ENCODE data around the gene PCNA.

DNA sequence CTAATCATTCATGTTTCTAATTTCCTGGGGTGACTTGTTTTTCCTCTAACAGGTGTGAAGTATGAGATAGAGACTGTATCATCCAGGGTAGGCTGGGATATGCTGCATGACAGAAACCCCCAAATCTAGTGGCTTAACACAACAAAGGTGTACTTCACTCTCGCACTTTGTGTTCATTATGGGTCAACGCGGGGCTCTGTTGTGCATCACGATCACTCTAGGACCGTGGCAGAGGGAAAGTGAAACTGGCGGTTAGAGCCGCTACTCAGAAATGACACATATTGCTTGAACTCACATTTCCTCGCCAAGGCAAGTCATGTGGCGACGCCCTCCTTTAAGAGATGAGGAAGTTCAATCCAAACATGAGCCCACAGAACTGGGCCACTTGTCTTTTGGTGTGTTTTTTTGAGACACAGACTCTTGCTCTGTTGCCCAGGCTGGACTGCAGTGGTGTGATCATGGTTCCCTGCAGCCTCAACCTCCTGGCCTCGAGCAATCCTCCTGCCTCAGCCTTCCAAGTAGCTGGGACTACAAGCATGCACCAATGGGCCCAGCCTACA lies 41.3 kb downstream of the PCNA start:
- TF ChIP-seq POLR2A (IDR thresholded peaks at IDR 0.05): no peak
- TF ChIP-seq, protein P1, sequence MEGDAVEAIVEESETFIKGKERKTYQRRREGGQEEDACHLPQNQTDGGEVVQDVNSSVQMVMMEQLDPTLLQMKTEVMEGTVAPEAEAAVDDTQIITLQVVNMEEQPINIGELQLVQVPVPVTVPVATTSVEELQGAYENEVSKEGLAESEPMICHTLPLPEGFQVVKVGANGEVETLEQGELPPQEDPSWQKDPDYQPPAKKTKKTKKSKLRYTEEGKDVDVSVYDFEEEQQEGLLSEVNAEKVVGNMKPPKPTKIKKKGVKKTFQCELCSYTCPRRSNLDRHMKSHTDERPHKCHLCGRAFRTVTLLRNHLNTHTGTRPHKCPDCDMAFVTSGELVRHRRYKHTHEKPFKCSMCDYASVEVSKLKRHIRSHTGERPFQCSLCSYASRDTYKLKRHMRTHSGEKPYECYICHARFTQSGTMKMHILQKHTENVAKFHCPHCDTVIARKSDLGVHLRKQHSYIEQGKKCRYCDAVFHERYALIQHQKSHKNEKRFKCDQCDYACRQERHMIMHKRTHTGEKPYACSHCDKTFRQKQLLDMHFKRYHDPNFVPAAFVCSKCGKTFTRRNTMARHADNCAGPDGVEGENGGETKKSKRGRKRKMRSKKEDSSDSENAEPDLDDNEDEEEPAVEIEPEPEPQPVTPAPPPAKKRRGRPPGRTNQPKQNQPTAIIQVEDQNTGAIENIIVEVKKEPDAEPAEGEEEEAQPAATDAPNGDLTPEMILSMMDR (IDR thresholded peaks at IDR 0.05): no peak

All from tibial nerve (tissue), 3 donors.